Type B pancreatic cell (in vitro differentiated cells): ENCODE results near the gene CDCA3. TPM values are rescaled to one million over a fixed set of nuclear protein-coding genes. Genes with fewer than 3 reads are reported as not detected.
"Not testable (repeated sequence)": the region's sequence is repeated elsewhere in the genome, so short reads cannot be mapped to it uniquely, and the experiment has no call there.

ENCODE experiments used
- DNase-seq: peaks from one replicate; pipeline ENCODE4 v3.0.0; 2021; ENCODE audit warnings: mixed read lengths; ENCODE audit not compliant: unreplicated experiment; ENCODE audit errors: extremely low spot score
- H3K27ac Mint-ChIP-seq: 2 replicates; pipeline ENCODE4 v1.8.0; 2021; ENCODE audit warnings: mild to moderate bottlenecking, mixed read lengths
- H3K27me3 Mint-ChIP-seq: 2 replicates; pipeline ENCODE4 v1.8.0; 2021; ENCODE audit warnings: mixed read lengths
- H3K36me3 Mint-ChIP-seq: 2 replicates; pipeline ENCODE4 v1.8.0; 2021; ENCODE audit warnings: mixed read lengths
- H3K4me1 Mint-ChIP-seq: one replicate; pipeline ENCODE4 v1.8.0; 2021; ENCODE audit warnings: mixed read lengths; ENCODE audit not compliant: unreplicated experiment
- H3K4me3 Mint-ChIP-seq: 2 replicates; pipeline ENCODE4 v1.8.0; 2021; ENCODE audit warnings: mild to moderate bottlenecking, mixed read lengths
- H3K9me3 Mint-ChIP-seq: 2 replicates; pipeline ENCODE4 v1.8.0; 2021; ENCODE audit warnings: mixed read lengths
- CTCF ChIP-seq: fragments of 200-600 bp; sonication (generic); conservative IDR thresholded peaks from 2 replicates; pipeline ENCODE4 v1.5.0; 2021; ENCODE audit warnings: antibody characterized with exemption, mild to moderate bottlenecking
- total RNA-seq: library from RNA; stranded (reverse); gene quantifications from 2 replicates; pipeline ENCODE4 v1.2.1, GENCODE V29; 2021; ENCODE audit warnings: low replicate concordance

CDCA3 gene
- total RNA-seq, 1 donor from 2014 or later: 33.5 TPM

GRCh38 chr12:6872073-6873048 is 21.3 kb upstream of the CDCA3 start:
- peak; percentile 93 for DNase-seq
- TF ChIP-seq CTCF: peak; percentile 97
- Mint-ChIP-seq H3K9me3 (no peaks in the 10 kb centered on the region), H3K4me1 (peaks cover 29% of the 10 kb centered on the region), H3K27me3 (no peaks in the 10 kb centered on the region), H3K27ac (peak overlapping the region; percentile 89), H3K36me3 (peaks cover 27% of the 10 kb centered on the region), H3K4me3 (peak overlapping the region; percentile 89)

- Mint-ChIP-seq H3K4me3 (peak overlapping the region; percentile 89), H3K9me3 (no peaks in the 10 kb centered on the region), H3K27me3 (no peaks in the 10 kb centered on the region), H3K27ac (peak overlapping the region; percentile 89), H3K36me3 (peaks cover 26% of the 10 kb centered on the region), H3K4me1 (peaks cover 34% of the 10 kb centered on the region)
- TF ChIP-seq CTCF: no peak
- DNase-seq: no peak
Measured at GRCh38 chr12:6871052-6871957, 20.2 kb upstream of the CDCA3 start.

GRCh38 chr12:6870304-6870703 is 19.2 kb upstream of the CDCA3 start:
- peak overlapping the region; percentile 89 for H3K27ac Mint-ChIP-seq
- H3K4me3 Mint-ChIP-seq: peak overlapping the region; percentile 89
- H3K9me3 Mint-ChIP-seq, DNase-seq, H3K27me3 Mint-ChIP-seq: not testable (repeated sequence)
- H3K4me1 Mint-ChIP-seq: peaks cover 31% of the 10 kb centered on the region
- peaks cover 27% of the 10 kb centered on the region for H3K36me3 Mint-ChIP-seq

- peaks cover 36% of the 10 kb centered on the region for H3K36me3 Mint-ChIP-seq
- H3K4me3 Mint-ChIP-seq: peak overlapping the region; percentile 97
- peaks cover 31% of the 10 kb centered on the region for H3K4me1 Mint-ChIP-seq
- peak; percentile 95 for TF ChIP-seq CTCF
- no peaks in the 10 kb centered on the region for H3K27me3 Mint-ChIP-seq
- DNase-seq: peak; percentile 90
- peak overlapping the region; percentile 94 for H3K27ac Mint-ChIP-seq
- no peaks in the 10 kb centered on the region for H3K9me3 Mint-ChIP-seq
Measured at GRCh38 chr12:6869049-6870021, 18.2 kb upstream of the CDCA3 start.

- no peak for TF ChIP-seq CTCF
- Mint-ChIP-seq H3K4me1 (peaks cover 27% of the 10 kb centered on the region), H3K27me3 (no peaks in the 10 kb centered on the region), H3K4me3 (peak overlapping the region; percentile 97), H3K27ac (peak overlapping the region; percentile 94), H3K9me3 (no peaks in the 10 kb centered on the region), H3K36me3 (peaks cover 37% of the 10 kb centered on the region)
- DNase-seq: no peak
Measured at GRCh38 chr12:6868211-6869048, 17.3 kb upstream of the CDCA3 start.
